Measurements from ENCODE around the gene LPIN3. TPM values are rescaled to one million over a fixed set of nuclear protein-coding genes. Genes with fewer than 3 reads are reported as not detected.

The LPIN3 gene
- total and polyA plus RNA-seq, 2 donors (not counting 3 experiments of a cell fraction or from before 2014, with no cell fraction given), result 2.1 to 3.0 TPM

DNA sequence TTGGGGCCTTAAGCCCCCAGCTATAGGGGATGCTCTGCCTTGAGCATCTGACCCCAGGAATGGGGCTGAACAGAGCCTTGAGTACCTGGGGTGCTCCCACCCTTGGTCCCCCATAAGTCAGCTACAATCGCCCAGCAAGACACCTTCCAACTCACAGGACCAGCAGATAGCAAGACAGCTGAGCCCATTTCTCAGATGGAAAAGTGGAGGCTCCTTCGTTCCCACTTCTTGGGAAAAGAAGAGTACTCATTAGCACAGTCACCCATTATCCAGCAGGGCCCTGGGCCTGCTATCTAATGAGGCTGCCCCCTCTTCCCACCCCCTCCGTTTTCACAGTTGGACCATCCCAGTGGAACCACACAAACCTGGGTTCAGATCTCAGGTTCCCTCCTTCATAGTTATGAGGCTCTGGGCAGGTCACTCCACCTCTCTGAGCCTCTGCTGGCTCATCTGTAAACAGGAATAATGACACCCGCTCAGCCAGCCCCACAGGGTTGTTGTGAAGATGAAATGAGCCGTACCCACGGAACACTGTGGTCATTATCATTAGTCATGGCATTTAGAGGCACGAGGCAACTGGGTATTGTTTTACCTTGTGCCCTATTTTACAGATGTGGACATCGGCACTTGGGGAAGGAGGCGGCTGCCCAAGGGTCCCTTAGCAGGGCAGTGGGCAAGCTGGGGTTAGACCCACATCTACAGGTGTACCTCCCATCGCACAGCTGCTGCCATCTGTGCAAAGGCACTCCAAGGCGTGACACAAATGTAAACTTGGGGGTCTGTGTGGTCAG, 4.5 kb downstream of the LPIN3 start:
- Histone ChIP-seq H3K4me2 (ENCODE audit: insufficient read depth, low read length) (no peak overlapping the region), H3K27ac (ENCODE audit: insufficient read depth, low read depth, low read length) (no peak overlapping the region), H3K9me1 (replicated peaks; ENCODE audit: control insufficient read depth, extremely low read depth, insufficient read depth, low read length) (no peaks in the 10 kb centered on the region), H3K4me3 (replicated peaks in 1 of 3; ENCODE audit: insufficient read depth in 1 of 3, low read depth in 1 of 3, low read length in 3 of 3) (no peak overlapping the region), H3K79me2 (ENCODE audit: control insufficient read depth, insufficient read depth, low read length) (no peaks in the 10 kb centered on the region), H3K36me3 (ENCODE audit: control insufficient read depth in 2 of 2, extremely low read depth in 1 of 2, insufficient read depth in 2 of 2, low read length in 2 of 2) (no peaks in the 10 kb centered on the region), H4K20me1 (replicated peaks; ENCODE audit: control insufficient read depth, extremely low read depth, insufficient read depth, low read length) (no peaks in the 10 kb centered on the region), H3K4me1 (ENCODE audit: control insufficient read depth, extremely low read depth, insufficient read depth, low read length) (peaks cover 3% of the 10 kb centered on the region), H3K9me3 (replicated peaks; ENCODE audit: control insufficient read depth, insufficient read depth, low read length) (no peaks in the 10 kb centered on the region), H3K27me3 (ENCODE audit: control insufficient read depth in 2 of 2, insufficient read depth in 2 of 2, low read length in 2 of 2) (no peaks in the 10 kb centered on the region), H3K9ac (replicated peaks; ENCODE audit: extremely low read depth, insufficient read depth, low read length) (no peak overlapping the region), H2AFZ (ENCODE audit: low read depth, low read length) (no peak overlapping the region)
- intact Hi-C loops (cut with micrococcal nuclease) (no loop called here), dilution Hi-C loops (cut with MboI; ENCODE audit: extremely low pct_ligation_motif_present, low sequenced_read_pairs) (no loop called here)
- DNase-seq (ENCODE audit: low read depth, low spot score) (no peak), FAIRE-seq (no peak)
- CTCF ChIA-PET, result interaction anchor here (0.9 to 8.5 kb wide), 5 partner anchors 66 to 210 kb away, joined by 3 to 295 read pairs (median 3); no protein-coding TSS in a partner anchor
- POLR2A ChIA-PET, result no interaction called here
- TF ChIP-seq POLR2A (IDR thresholded peaks at IDR 0.05; ENCODE audit: low read depth, low read length), result no peak
- no peak for TF ChIP-seq EZH2 (IDR thresholded peaks at IDR 0.05; ENCODE audit: borderline replicate concordance, low read depth, low read length, severe bottlenecking)
- TF ChIP-seq, protein P1, sequence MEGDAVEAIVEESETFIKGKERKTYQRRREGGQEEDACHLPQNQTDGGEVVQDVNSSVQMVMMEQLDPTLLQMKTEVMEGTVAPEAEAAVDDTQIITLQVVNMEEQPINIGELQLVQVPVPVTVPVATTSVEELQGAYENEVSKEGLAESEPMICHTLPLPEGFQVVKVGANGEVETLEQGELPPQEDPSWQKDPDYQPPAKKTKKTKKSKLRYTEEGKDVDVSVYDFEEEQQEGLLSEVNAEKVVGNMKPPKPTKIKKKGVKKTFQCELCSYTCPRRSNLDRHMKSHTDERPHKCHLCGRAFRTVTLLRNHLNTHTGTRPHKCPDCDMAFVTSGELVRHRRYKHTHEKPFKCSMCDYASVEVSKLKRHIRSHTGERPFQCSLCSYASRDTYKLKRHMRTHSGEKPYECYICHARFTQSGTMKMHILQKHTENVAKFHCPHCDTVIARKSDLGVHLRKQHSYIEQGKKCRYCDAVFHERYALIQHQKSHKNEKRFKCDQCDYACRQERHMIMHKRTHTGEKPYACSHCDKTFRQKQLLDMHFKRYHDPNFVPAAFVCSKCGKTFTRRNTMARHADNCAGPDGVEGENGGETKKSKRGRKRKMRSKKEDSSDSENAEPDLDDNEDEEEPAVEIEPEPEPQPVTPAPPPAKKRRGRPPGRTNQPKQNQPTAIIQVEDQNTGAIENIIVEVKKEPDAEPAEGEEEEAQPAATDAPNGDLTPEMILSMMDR (IDR thresholded peaks at IDR 0.05; ENCODE audit: extremely low read depth in 1 of 2, insufficient read depth in 1 of 2, low read depth in 1 of 2, low read length in 2 of 2), result no peak
- TF ChIP-seq GATA2 (IDR thresholded peaks at IDR 0.05; ENCODE audit: insufficient read depth, insufficient read length, low read depth, low read length), result no peak
- BruUV-seq (replicated peaks), result no TSS peak

DNA sequence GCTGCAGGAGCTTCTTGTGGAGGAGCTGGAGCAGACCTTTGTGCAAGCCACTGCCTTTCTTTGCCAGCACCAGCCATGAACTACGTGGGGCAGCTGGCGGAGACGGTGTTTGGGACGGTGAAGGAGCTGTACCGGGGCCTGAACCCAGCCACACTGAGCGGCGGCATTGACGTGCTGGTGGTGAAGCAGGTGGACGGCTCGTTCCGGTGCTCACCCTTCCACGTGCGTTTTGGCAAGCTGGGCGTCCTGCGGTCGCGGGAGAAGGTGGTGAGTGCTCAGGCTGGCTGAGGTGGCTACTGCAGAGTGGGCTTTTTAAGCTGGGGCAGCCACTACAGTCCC, 5.1 kb downstream of the LPIN3 start:
- POLR2A ChIA-PET, result no interaction called here
- no peaks in the 10 kb centered on the region for H3K79me2 ChIP-seq (ENCODE audit: control insufficient read depth, insufficient read depth, low read length)
- H3K4me1 ChIP-seq (ENCODE audit: control insufficient read depth, extremely low read depth, insufficient read depth, low read length), result no peaks in the 10 kb centered on the region
- H4K20me1 ChIP-seq (replicated peaks; ENCODE audit: control insufficient read depth, extremely low read depth, insufficient read depth, low read length), result no peaks in the 10 kb centered on the region
- DNase-seq (ENCODE audit: low read depth, low spot score), result no peak
- no peak for TF ChIP-seq POLR2A (IDR thresholded peaks at IDR 0.05; ENCODE audit: low read depth, low read length)
- no peak for TF ChIP-seq POLR2AphosphoS5 (IDR thresholded peaks at IDR 0.05; ENCODE audit: insufficient read depth, low read depth, low read length)
- no peak for TF ChIP-seq EZH2 (IDR thresholded peaks at IDR 0.05; ENCODE audit: borderline replicate concordance, low read depth, low read length, severe bottlenecking)
- TF ChIP-seq, protein P2, sequence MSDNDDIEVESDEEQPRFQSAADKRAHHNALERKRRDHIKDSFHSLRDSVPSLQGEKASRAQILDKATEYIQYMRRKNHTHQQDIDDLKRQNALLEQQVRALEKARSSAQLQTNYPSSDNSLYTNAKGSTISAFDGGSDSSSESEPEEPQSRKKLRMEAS (IDR thresholded peaks at IDR 0.05; ENCODE audit: insufficient read depth, insufficient read length), result no peak
- no peak for TF ChIP-seq GATA2 (IDR thresholded peaks at IDR 0.05; ENCODE audit: insufficient read depth, insufficient read length, low read depth, low read length)
- no peak for TF ChIP-seq MYC (IDR thresholded peaks at IDR 0.05; ENCODE audit: low read depth, low read length)
- no peak for TF ChIP-seq JUN (IDR thresholded peaks at IDR 0.05; ENCODE audit: borderline replicate concordance, insufficient read depth, insufficient read length, low read depth)
- no peak for TF ChIP-seq FOS (IDR thresholded peaks at IDR 0.05; ENCODE audit: borderline replicate concordance, insufficient read depth, low read length)
- TF ChIP-seq, protein P1 (IDR thresholded peaks at IDR 0.05; ENCODE audit: extremely low read depth in 1 of 2, insufficient read depth in 1 of 2, low read depth in 1 of 2, low read length in 2 of 2), result no peak
- H2AFZ ChIP-seq (ENCODE audit: low read depth, low read length), result no peak overlapping the region
- no peaks in the 10 kb centered on the region for H3K36me3 ChIP-seq (ENCODE audit: control insufficient read depth in 2 of 2, extremely low read depth in 1 of 2, insufficient read depth in 2 of 2, low read length in 2 of 2)
- H3K4me2 ChIP-seq (ENCODE audit: insufficient read depth, low read length), result no peak overlapping the region
- no peak overlapping the region for H3K9ac ChIP-seq (replicated peaks; ENCODE audit: extremely low read depth, insufficient read depth, low read length)
- no peaks in the 10 kb centered on the region for H3K27me3 ChIP-seq (ENCODE audit: control insufficient read depth in 2 of 2, insufficient read depth in 2 of 2, low read length in 2 of 2)
- no TSS peak for BruUV-seq (replicated peaks)
- no peaks in the 10 kb centered on the region for H3K9me3 ChIP-seq (replicated peaks; ENCODE audit: control insufficient read depth, insufficient read depth, low read length)
- no peak overlapping the region for H3K4me3 ChIP-seq (replicated peaks in 1 of 3; ENCODE audit: insufficient read depth in 1 of 3, low read depth in 1 of 3, low read length in 3 of 3)
- H3K27ac ChIP-seq (ENCODE audit: insufficient read depth, low read depth, low read length), result no peak overlapping the region
- dilution Hi-C loops (cut with MboI; ENCODE audit: extremely low pct_ligation_motif_present, low sequenced_read_pairs), result no loop called here
- FAIRE-seq, result no peak
- intact Hi-C loops (cut with micrococcal nuclease), result no loop called here
- CTCF ChIA-PET, result interaction anchor here (1.2 kb wide), 1 partner anchor 173 kb away, joined by 3 read pairs; no protein-coding TSS in a partner anchor
- H3K9me1 ChIP-seq (replicated peaks; ENCODE audit: control insufficient read depth, extremely low read depth, insufficient read depth, low read length), result no peaks in the 10 kb centered on the region
